ENCODE measurements around the gene ROBO1.
"Not testable (repeated sequence)": the region's sequence is repeated elsewhere in the genome, so short reads cannot be mapped to it uniquely, and the experiment has no call there.

ROBO1 gene

DNA sequence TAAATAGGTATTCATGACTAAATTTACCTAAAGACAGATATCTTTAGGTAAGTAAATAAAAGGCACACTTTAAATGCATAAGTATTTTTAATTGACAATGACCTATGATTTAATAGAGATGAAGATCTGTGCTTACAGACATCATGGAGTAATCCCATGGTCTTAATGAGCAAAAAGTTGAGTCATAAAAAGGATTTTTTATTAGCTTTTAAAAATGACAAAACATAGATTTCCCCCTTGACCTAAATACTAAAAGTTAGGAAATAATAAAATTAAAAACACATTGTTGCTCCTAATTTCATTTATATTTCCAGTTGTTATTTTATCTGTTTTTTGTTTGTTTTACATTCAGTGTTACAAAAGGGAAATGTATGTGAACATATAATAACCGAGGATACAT lies 1005.7 kb downstream of the ROBO1 start:
- DNase-seq = no peak

DNA sequence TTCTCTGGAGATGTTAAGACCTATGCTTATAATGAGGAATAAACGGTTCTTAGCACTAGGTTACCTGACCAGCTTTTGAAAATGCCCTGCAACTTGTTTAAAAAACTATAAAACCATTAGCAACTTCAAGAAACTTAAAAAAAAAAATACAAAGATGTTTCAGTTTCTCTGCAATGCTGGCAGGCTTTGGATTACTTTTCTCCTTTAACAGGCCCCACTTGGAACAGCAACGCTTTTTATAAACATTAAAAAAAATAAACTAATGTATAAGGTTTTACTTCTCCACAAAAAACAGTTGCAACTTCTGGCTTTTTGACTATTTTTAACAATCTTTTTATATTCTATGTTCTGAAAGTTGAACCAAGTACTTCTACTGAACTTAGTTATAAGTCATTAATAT lies 1006.7 kb downstream of the ROBO1 start:
- no peak for DNase-seq

DNA sequence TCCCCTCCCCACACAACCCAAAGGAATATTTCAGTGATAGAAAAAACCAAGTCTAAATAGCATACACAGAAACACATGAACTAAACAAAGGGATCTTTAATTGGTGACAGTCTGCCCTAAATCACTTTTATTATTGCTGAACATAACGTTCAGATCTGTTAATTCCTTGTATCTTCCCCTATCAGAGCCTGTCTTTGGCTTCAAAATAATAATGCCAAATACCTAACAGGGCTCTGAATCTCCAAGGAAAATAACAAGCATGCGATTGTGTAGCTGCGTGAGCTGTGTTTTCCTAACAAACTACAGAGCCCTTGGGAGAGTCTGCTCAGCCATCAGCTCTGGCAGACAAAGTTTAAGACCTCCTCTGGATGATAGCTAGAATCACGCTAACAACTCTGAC lies 1010.1 kb downstream of the ROBO1 start:
- DNase-seq = no peak

DNA sequence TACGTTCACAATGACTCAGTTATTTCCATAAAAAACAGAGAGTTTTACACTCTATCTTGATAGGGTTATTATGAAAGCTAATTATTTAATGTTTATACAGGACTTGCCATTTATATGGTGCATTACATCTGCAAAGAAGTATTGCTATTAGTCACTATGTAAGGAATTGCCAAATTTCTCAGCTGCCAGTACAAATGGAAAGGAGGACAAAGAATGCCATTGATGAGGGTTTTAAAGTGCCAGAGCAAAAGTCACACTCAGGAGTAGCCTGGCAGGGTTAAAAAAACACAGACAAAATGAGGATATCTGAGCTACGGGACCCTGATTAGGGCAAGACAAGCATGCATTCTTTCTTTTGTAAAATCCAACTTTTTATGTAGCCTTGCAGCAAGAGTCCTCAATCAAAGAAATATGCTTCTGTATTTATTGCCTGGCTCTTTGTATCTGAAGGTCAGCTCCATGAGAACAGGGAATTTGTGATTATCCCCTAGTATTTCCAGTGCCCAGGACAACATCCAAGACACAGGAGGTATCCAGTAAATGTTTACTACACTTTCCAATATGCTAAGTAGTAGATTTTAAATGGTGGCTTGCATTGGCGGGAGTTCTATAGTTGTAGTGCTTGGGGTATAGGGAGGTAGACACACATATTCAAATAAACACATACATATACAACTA lies 1013.6 kb downstream of the ROBO1 start:
- no peak for DNase-seq

DNA sequence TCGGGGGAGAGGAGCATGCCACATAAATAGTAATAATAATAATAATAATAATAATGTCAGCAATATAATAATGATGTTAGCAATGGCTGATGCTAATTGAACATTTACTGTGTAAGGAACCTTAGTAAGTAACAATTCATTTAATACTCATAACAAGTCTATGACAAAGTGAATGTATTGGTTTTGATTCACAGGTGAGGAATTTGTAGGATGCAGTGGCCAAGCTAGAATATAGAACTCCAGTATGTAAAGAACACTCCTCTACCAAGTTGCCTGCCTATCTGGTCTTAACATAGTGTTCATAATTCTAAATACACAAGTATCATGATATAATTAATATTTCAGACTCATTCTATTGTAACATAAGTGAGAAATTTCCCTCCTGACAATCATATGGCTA lies 1016.5 kb downstream of the ROBO1 start:
- no peak for DNase-seq

DNA sequence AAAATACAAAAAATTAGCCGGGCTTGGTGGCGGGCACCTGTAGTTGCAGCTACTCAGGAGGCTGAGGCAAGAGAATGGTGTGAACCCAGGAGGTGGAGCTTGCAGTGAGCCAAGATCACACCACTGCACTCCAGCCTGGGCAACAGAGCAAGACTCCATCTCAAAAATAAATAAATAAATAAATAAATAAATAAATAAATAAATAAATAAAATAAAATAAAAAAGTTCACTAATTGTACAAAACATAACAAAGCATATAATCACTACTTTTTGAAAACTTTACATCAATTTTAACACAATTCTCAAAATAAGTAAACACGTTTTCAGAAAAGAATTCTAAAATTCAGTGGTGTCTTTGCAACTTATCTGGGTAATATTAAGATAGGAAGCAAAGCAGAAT lies 1017.5 kb downstream of the ROBO1 start:
- not testable (repeated sequence) for DNase-seq

DNA sequence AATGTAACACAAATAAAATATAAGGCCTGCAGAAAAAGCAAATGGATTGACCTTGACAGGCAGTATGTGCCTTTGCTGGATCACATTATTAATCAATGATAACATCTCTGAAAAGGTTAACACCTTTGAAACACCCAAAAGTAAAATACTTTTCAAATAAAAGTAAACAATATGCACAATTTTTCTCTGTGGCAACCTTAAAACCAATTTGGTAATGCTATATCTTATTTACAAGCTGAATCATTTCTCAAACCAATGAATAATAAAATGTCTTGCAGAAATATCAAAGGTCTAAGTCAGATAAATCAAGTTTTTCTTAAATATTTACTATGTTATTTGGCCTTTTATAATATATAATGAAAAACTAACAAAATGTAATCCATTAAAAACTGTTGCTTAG lies 1018.7 kb downstream of the ROBO1 start:
- no peak for DNase-seq

DNA sequence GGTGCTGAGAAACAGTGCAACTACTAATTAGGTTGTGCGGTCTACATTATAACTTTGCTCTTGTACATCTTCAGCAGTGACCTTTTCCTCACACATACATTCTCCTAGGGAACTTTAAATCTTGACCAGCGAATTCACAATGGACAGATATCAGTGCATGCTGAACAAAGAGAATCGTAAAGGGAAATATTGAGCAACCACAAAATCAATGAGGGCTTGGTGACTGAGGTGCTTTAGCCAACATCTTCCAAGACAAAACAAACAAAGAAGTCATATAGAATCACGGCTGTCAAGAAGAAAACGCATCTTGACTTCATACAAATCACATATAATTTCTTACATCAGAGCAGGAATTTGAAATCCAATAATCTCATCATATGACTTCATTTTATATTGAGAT lies 1022.0 kb downstream of the ROBO1 start:
- no peak for DNase-seq

DNA sequence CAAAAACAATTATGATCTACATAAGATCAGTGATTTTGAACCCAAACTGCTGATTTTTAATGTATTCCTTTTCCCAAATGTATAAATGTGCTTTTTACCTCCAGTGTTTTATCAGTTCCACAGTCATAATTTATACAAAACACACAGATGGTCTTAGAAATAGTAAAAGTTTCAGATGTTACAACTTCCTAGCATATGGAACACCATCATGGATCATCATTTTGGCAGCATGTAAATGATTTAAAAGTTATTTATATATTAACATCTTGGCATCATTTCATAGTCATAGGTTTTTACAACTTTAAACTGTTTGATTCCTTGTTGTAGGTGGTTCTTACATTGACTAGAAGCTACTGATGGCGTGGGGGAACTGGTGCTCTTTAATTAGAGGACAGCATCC lies 1025.3 kb downstream of the ROBO1 start:
- no peak for DNase-seq

DNA sequence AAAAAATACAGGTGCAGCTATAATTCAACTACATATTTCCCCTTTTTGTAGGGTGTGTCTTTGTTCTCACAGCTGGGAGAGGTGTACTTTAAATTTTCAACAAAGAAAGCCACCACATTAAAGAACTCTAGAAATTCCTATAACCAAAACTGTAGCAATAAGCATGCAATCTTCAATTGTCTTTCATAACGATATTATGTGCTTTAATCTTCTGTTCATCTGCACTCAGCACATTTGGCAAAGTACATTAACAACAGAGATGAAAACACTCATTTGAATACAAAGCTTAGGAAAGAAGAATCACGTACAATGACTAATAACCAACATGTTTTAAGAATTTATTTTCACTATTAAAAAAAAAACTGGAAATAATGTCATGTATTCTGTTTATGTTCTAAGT lies 1025.8 kb downstream of the ROBO1 start:
- no peak for DNase-seq

DNA sequence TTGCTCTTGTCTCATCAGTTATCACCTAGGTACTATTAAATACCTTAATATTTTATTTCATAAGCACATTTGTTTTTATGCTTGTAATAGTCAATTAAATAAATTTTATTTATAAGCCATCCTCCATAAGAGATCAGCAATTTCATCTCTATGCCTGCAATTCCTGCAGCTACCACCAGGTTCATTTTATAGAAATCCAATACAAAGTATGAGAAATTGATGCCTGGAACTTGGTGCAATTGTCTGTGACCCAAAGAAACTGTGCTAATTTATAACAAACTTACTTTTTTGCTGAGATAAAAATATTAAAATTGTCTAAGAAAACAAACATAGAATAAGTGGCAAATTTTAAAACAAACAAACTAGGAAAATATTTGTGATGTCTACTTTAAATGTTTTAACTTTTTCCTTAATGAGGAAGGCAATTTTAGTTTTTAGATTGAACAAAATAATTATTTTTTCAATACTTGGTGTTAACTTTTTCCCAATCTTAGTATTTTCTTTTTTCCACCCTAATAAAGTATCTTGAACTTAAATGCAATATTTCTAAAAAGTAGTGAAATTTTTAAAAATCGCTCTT lies 1026.6 kb downstream of the ROBO1 start:
- DNase-seq = no peak

DNA sequence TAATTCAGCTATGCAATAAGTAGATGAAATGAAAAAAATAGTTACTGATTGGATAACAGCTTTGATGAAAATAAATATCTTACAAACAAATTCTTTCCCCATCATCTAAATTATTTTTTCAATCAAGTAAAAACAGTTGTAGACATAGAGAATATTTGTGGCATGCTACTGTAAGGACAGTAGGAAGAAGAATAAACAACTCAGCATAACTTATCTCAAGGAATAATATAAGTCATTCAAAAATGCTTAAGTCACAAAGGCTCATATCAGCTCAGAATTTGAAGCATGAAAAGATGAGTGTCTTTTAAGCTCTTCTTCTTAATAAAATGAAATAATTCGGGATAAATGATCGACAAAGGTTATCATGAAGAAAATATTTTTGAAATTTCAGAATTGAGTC lies 1029.0 kb downstream of the ROBO1 start:
- DNase-seq = no peak

DNA sequence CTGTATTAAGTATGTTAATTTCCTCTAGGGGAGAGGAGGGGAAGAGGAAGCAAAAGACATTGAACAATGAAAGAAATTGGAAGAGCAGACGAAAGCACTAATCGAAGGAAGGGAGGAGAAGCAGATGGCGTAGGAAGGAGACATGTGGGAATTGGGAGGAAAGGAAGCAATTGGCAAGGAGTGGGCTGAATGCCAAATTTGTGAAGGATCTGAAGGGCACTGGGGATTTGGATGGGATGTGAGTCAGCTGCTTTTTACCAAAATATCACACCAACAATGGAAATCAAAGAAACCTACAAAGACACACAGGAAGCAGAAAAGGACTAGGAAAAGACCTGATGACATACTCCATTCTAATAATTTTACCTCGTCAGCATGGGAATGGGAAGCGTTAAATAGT lies 1029.8 kb downstream of the ROBO1 start:
- no peak for DNase-seq

DNA sequence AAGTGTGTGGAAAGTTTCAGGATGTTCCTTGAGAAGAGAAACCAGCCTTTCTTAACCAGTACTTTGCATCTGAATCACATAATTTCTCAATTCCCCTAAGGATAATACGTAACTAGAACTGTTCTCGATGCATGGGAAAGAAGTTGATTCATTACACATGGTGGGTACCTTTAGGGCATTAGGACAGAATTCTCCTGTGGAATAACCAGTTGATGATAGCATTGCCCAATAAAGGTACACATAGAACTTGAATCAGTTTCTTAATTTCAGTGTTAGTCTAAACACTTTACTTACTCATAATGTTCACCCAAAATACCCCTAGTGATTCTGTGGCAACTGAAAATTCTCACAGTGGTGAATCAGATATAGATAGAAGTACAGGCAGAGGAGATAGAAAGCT lies 1030.9 kb downstream of the ROBO1 start:
- DNase-seq = no peak

DNA sequence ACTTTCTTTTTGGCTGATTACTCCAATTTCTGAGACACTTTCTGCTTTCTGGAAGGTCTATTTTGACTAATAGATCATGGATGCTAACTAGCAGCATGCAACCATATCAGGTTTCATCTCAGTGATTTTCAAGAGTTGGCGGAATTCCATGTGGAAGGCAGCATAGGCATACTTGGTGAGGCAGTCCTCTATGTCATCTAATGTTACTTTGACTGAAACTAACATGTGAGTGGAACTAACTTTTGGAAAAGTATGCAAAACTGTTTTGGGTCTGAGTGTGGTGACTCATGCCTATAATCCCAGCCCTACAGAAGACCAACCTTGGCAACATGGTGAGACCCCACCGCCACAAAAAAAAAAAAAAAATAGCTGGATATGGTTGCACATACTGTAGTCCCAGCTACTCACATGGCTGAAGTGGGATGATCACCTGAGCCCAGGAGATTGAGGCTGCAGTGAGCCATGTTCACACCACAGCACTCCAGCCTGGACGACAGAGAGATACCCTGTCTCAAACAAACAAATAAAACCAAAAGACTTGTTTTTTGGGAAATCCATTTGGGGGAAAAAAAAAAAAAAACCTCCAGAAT lies 1033.7 kb downstream of the ROBO1 start:
- no peak for DNase-seq

DNA sequence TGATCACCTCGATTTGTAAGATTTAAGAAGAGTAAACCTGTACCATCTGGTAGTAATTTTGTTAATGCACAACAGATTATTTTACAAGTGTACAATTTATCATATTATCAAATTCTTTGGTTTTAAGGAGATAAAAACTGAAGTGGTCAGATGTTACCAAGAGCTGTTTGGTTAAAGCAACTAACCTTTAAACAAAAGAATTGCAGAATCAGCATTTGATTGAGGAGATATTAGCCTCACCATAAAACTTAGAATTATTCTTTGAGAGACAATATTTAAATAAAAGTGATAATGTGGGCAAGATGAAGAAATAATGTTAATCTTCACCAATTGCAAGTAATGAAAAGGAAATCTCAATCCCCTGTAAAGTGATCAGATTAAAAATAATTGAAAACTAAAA lies 1034.9 kb downstream of the ROBO1 start:
- DNase-seq = no peak

DNA sequence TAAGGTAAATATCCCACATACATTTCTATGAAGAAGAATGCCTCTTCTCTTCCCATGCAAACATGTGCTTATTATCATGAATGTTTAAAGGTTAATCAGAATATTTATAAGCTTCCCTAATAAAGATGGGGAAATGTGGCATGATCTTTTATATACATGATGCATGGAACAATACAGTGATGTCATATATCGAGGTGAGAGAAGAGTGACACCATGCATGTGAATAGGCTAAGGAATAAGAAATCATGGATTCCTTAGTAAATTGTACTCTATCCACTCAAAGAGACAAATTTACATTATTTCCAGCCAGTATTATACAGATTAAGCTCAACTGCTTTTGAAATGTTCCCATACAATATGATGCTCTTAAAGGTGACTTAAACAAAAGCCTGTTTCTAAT lies 1035.3 kb downstream of the ROBO1 start:
- no peak for DNase-seq

DNA sequence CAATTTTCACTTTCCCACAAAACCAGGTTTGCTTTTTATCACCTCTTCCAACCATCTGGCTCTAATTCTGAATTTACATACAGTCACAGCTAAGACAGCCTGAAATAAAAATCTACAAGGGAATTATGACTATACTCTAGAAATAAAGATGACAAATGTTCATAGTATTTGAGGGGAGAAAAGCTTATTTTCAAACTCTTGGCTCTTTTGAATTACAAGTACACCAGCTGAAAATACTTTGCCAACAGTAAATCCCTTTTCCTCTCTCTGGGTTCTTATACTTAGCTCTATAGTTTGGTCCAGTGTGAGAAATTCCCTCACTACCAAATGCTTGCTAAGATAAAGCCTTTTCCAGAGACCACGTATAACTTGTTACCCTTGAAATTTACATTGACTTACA lies 1037.9 kb downstream of the ROBO1 start:
- DNase-seq = no peak

DNA sequence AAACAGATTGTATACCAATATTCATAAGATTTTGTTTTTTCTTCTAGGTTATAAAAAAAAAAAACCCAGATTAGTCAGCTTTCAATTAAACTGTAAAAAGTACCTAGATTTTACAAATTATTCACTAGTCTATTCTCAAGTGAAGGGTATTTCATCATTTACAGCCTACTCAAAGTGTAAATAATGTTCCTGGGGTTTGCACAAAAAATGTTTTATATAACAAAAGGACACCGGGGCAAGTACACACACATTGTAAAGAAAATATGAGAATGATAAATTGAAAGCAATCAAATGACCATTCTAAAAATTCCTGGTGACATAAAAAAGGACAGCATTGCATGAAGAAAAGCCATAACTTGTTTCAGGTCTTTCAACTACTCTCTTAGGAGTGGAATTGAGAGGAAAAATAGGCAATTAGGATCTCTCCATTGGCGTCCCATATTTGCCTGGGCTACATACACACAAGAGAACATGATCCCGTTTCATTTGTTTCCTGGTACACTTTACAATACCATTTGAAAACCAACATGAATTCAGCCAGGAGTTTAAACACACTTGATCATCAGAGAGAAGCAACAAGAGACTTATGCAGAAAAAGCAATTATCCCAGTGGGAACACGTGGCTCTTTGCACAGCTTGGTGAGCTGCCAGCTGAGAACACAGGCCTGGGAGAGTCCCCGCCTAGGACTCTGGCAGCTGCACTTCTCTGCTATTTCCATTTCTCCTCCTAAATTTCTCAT lies 1039.2 kb downstream of the ROBO1 start:
- peak; percentile 52 for DNase-seq

DNA sequence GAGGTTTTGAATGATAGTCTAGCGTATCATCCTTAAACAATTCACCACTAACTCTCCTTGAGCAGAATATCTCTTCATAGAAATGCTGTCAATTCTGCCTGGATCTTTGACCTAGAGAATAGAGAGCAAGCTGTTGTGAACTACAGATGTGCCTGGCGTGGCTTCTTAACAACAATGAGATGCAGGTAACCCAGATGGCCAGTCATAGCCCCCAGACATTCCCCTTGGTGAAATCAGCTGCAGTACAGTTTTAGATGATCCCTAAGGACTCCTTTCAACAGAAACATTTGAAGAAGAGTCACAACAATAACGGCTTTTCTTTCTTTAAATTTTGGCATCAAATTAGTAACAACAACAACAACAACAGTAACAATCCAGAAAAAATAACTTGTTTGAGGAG lies 1041.3 kb downstream of the ROBO1 start:
- no peak for DNase-seq

DNA sequence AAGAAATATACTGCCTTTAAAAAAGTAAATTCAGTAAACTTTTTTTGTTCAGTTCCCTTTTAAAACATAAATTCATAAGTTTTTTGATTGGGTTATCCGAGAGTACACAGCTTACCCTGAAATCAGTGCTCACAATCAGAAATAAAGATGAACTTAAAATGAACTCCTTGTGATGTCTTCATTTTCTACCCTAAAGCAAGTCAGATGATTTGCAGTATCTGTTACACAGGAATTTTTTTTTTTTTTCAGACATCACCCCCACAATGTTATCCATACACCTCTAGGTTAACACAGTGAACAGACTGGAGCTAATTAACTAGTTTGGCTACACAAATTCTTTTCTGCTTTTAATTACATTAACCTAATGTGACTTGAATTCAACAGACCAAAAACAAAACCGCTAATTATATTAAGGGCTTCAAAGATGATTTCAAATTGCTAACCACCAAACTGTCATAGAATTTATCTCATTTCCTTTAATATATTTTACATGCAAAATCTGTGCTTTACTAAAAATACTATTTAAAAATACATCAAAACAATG lies 1042.0 kb downstream of the ROBO1 start:
- no peak for DNase-seq

DNA sequence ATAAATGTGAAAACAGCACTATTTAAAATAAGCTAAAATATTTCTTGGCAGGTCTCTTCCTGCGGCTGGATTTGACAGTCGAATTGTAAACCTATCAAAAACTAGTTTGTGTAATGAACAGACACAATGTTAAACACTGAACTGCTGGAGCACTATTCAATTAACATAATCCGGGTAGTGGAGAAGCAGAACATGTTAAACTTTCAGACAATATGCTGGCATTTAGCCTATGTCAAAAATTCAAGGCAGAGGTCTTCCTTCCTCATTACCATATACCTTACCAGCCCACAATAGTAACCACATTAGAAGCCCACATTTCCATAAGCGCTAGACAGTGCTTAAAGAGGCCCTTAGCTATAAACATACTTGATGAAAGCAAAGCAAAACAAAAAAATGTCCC lies 1042.9 kb downstream of the ROBO1 start:
- DNase-seq = no peak

DNA sequence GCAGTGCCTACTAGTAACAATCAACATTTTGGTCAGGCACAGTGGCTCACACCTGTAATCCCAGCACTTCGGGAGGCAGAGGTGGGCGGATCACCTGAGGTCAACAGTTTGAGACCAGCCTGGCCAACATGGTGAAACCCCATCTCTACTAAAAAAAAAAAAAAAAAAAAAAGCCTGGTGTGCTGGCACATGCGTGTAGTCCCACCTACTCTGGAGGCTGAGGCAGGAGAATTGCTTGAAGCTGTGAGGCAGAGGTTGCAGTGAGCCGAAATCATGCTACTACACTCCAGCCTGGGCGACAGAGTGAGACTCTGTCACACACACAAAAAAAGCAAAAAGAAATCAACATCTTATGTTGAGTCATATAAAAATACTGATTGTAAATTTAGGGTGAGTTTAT lies 1043.4 kb downstream of the ROBO1 start:
- DNase-seq = not testable (repeated sequence)
